HCT116 (cell line): ENCODE results near the gene EMP1. TPM values are rescaled to one million over a fixed set of nuclear protein-coding genes. Genes with fewer than 3 reads are reported as not detected.

Experiments
- ATAC-seq: fragments of 200-7000 bp; cut with Tn5 transposase; 2 replicates; pipeline ENCODE4 v1.9.1; 2020; ENCODE audit warnings: mild to moderate bottlenecking, moderate library complexity
- BruUV-seq: library from RNA; stranded (reverse); fragments of 400-500 nt; replicated peaks from 2 replicates; lab custom pipeline; 2021; lab: Mats Ljungman, UMichigan
- CTCF ChIA-PET: fragments of 300-600 bp; sonication (Branson Sonifier 250); formaldehyde crosslinking; loops from one replicate; lab custom pipeline; 2021; ENCODE audit warnings: antibody characterized with exemption; lab: Charles Lee
- POLR2A ChIA-PET: fragments of 300-600, 350-600 bp; sonication (Branson Sonifier 250); formaldehyde crosslinking; loops from one replicate; lab custom pipeline; 2021; ENCODE audit warnings: antibody characterized with exemption; lab: Charles Lee
- RAD21 ChIA-PET, 2 experiments: fragments of 300-600 bp; sonication (Branson Sonifier 250); formaldehyde crosslinking; loops; one replicate each; lab custom pipeline; 2023; ENCODE audit warnings: low total read pairs in 2 of 2; ENCODE audit not compliant: uncharacterized antibody in 2 of 2, unreplicated experiment in 2 of 2, low non-redundant PET in 1 of 2; lab: Charles Lee
- DNase-seq: peaks from one replicate; pipeline ENCODE4 v3.0.0-alpha.2; 2010; ENCODE audit warnings: low read depth, low spot score
- H2AFZ ChIP-seq: fragments of 200-600 bp; shearing (Covaris generic), sonication (generic); 2 replicates; pipeline ENCODE4 v1.6.1; 2017; ENCODE audit warnings: low read depth, mixed run types, mixed read lengths, antibody characterized with exemption, low read length; ENCODE audit not compliant: poor library complexity, severe bottlenecking
- H3K27ac ChIP-seq: 2 replicates; pipeline ENCODE4 v1.5.1; 2012; ENCODE audit warnings: low read depth, low read length
- H3K27me3 ChIP-seq: fragments of 200-600 bp; sonication (generic); 2 replicates; pipeline ENCODE4 v1.6.1; 2016; ENCODE audit warnings: mixed run types, low read length, mixed read lengths; ENCODE audit not compliant: insufficient read depth
- H3K36me3 ChIP-seq, 2 experiments: fragments of 200-500 bp in 1 of 2; fragments of 200-600 bp in 1 of 2; sonication (Bioruptor generic) in 1 of 2; sonication (generic) in 1 of 2; 2 replicates each; pipeline versions ENCODE4 v1.5.1 to v1.6.1; 2014 to 2016; ENCODE audit warnings: low read length in 2 of 2, inconsistent platforms in 1 of 2, mixed read lengths in 1 of 2, mixed run types in 1 of 2; ENCODE audit not compliant: insufficient read depth in 2 of 2, control insufficient read depth in 1 of 2
- H3K4me1 ChIP-seq, 2 experiments: fragments of 200-600 bp in 1 of 2; sonication (generic) in 1 of 2; 2 replicates each; pipeline versions ENCODE4 v1.5.1 to v1.6.1; 2012 to 2017; ENCODE audit warnings: low read length in 2 of 2, inconsistent platforms in 1 of 2, mild to moderate bottlenecking in 1 of 2, mixed read lengths in 1 of 2, mixed run types in 1 of 2, moderate library complexity in 1 of 2; ENCODE audit not compliant: insufficient read depth in 2 of 2, control insufficient read depth in 1 of 2
- H3K4me2 ChIP-seq: fragments of 200-600 bp; sonication (generic); 2 replicates; pipeline ENCODE4 v1.6.1; 2017; ENCODE audit warnings: mixed run types, low read length, mixed read lengths
- H3K4me3 ChIP-seq, 2 experiments: fragments of 200-600 bp in 1 of 2; sonication (generic) in 1 of 2; replicated peaks in 1 of 2; 2 replicates each; pipeline ENCODE4 v1.5.1; 2011 to 2016; ENCODE audit warnings: low read length in 2 of 2, control low read depth in 1 of 2, low read depth in 1 of 2, mild to moderate bottlenecking in 1 of 2, mixed read lengths in 1 of 2, mixed run types in 1 of 2
- H3K79me2 ChIP-seq: fragments of 200-600 bp; sonication (generic); 2 replicates; pipeline ENCODE4 v1.6.1; 2017; ENCODE audit warnings: mild to moderate bottlenecking, mixed run types, low read length, moderate library complexity, mixed read lengths; ENCODE audit not compliant: insufficient read depth
- H3K9ac ChIP-seq: fragments of 200-600 bp; sonication (generic); 2 replicates; pipeline ENCODE4 v1.6.1; 2016; ENCODE audit warnings: low read length, mixed read lengths
- H3K9me2 ChIP-seq: fragments of 200-600 bp; sonication (generic), shearing (Covaris generic); 2 replicates; pipeline ENCODE4 v1.6.1; 2017; ENCODE audit warnings: mixed run types, mild to moderate bottlenecking, moderate library complexity; ENCODE audit not compliant: insufficient read depth
- H3K9me3 ChIP-seq, 2 experiments: fragments of 200-500 bp in 1 of 2; fragments of 200-600 bp in 1 of 2; sonication (Bioruptor generic) in 1 of 2; sonication (generic) in 1 of 2; 2 replicates each; pipeline ENCODE4 v1.6.1; 2014 to 2017; ENCODE audit warnings: low read length in 2 of 2, mixed read lengths in 2 of 2, inconsistent platforms in 1 of 2, low read depth in 1 of 2, mild to moderate bottlenecking in 1 of 2, mixed run types in 1 of 2, moderate library complexity in 1 of 2; ENCODE audit not compliant: control insufficient read depth in 1 of 2, insufficient read depth in 1 of 2
- H4K20me1 ChIP-seq: fragments of 200-600 bp; sonication (generic), shearing (Covaris generic); 2 replicates; pipeline ENCODE4 v1.6.1; 2017; ENCODE audit warnings: mixed run types, mild to moderate bottlenecking, moderate library complexity; ENCODE audit not compliant: insufficient read depth
- CBX3 ChIP-seq: IDR thresholded peaks from 2 replicates; pipeline ENCODE4 v1.6.1; 2012; ENCODE audit warnings: low read depth
- CEBPB ChIP-seq: IDR thresholded peaks from 2 replicates; pipeline ENCODE4 v1.6.1; 2012; ENCODE audit warnings: low read depth
- CTCF ChIP-seq, 3 experiments: fragments of 200-600 bp in 1 of 3; sonication (generic) in 1 of 3; IDR thresholded peaks in 2 of 3; conservative IDR thresholded peaks in 1 of 3; 2 replicates each; pipeline ENCODE4 v1.5.1; 2012 to 2017; ENCODE audit warnings: low read depth in 2 of 3, low read length in 2 of 3, antibody characterized with exemption in 1 of 3, borderline replicate concordance in 1 of 3, control low read depth in 1 of 3, mild to moderate bottlenecking in 1 of 3, mixed read lengths in 1 of 3, mixed run types in 1 of 3, moderate library complexity in 1 of 3; ENCODE audit not compliant: insufficient read depth in 1 of 3
- EGR1 ChIP-seq: IDR thresholded peaks from 2 replicates; pipeline ENCODE4 v1.6.1; 2012; ENCODE audit warnings: low read depth
- ELF1 ChIP-seq: IDR thresholded peaks from 2 replicates; pipeline ENCODE4 v1.6.1; 2012; ENCODE audit warnings: low read depth, borderline replicate concordance
- EZH2 ChIP-seq: fragments of 200-600 bp; sonication (generic); IDR thresholded peaks from 2 replicates; pipeline ENCODE4 v1.6.1; 2017; ENCODE audit warnings: antibody characterized with exemption, mixed run types
- EZH2phosphoT487 ChIP-seq: fragments of 200-600 bp; IDR thresholded peaks from 2 replicates; pipeline ENCODE4 v1.6.1; 2018; ENCODE audit warnings: antibody characterized with exemption, borderline replicate concordance
- FOSL1 ChIP-seq: IDR thresholded peaks from 2 replicates; pipeline ENCODE4 v1.6.1; 2012; ENCODE audit warnings: low read depth
- JUND ChIP-seq: IDR thresholded peaks from 2 replicates; pipeline ENCODE4 v1.6.1; 2012
- MAX ChIP-seq: IDR thresholded peaks from 2 replicates; pipeline ENCODE4 v1.6.1; 2012
- POLR2AphosphoS5 ChIP-seq: IDR thresholded peaks from 2 replicates; pipeline ENCODE4 v1.6.1; 2011; ENCODE audit warnings: mild to moderate bottlenecking, low read depth, low read length, moderate library complexity
- RAD21 ChIP-seq: IDR thresholded peaks from 2 replicates; pipeline ENCODE4 v1.6.1; 2012; ENCODE audit warnings: low read depth, mild to moderate bottlenecking
- SP1 ChIP-seq: IDR thresholded peaks from 2 replicates; pipeline ENCODE4 v1.6.1; 2012; ENCODE audit warnings: low read depth
- SRF ChIP-seq: IDR thresholded peaks from 2 replicates; pipeline ENCODE4 v1.6.1; 2012; ENCODE audit warnings: low read depth
- TCF7L2 ChIP-seq: IDR thresholded peaks from 2 replicates; pipeline ENCODE4 v1.7.0; 2011; ENCODE audit warnings: borderline replicate concordance, inconsistent platforms; ENCODE audit not compliant: insufficient read depth, insufficient read length; ENCODE audit errors: extremely low read depth
- ZBTB33 ChIP-seq: IDR thresholded peaks from 2 replicates; pipeline ENCODE4 v1.6.1; 2011; ENCODE audit warnings: mild to moderate bottlenecking, low read length, moderate library complexity; ENCODE audit not compliant: insufficient replicate concordance; ENCODE audit errors: extremely low read depth
- ZNF274 ChIP-seq: fragments of 200-500 bp; sonication (Bioruptor generic); IDR thresholded peaks from 2 replicates; pipeline ENCODE4 v1.6.1; 2014; ENCODE audit warnings: mild to moderate bottlenecking, low read depth, low read length, inconsistent platforms
- intact Hi-C: fragments of 100-400 bp; cut with micrococcal nuclease; formaldehyde crosslinking; loops from 2 replicates; pipeline ENCODE4 v1.10.0; 2022
- total RNA-seq: library from RNA; stranded (reverse); gene quantifications from one replicate; pipeline ENCODE4 v1.2.1, GENCODE V29; 2021; ENCODE audit not compliant: unreplicated experiment

The EMP1 gene
- total RNA-seq, 1 experiment from 2014 or later: 110 TPM

GRCh38 chr12:13152281-13152680 lies 44.2 kb upstream of the EMP1 start:
- no peak for DNase-seq
- ChIA-PET POLR2A (no interaction called here), CTCF (no interaction called here), RAD21 (no interaction called here)
- BruUV-seq: no TSS peak
- H3K36me3 ChIP-seq: no peaks in the 10 kb centered on the region
- ATAC-seq: no peak
- H2AFZ ChIP-seq: no peak overlapping the region
- no peaks in the 10 kb centered on the region for H3K79me2 ChIP-seq
- H3K4me2 ChIP-seq: no peak overlapping the region
- no peak overlapping the region for H3K9ac ChIP-seq
- H3K27ac ChIP-seq: no peak overlapping the region
- H3K4me1 ChIP-seq: peaks cover 0 to 12% of the 10 kb centered on the region in 2 experiments; a peak in 2 of 4 replicates
- H3K27me3 ChIP-seq: no peaks in the 10 kb centered on the region
- no peaks in the 10 kb centered on the region for H4K20me1 ChIP-seq
- intact Hi-C loops: no loop called here
- no peak overlapping the region for H3K4me3 ChIP-seq
- H3K9me3 ChIP-seq: no peaks in the 10 kb centered on the region
- no peak for TF ChIP-seq JUND
- no peak for TF ChIP-seq CEBPB
- no peak for TF ChIP-seq SP1
- no peak for TF ChIP-seq POLR2AphosphoS5
- no peak for TF ChIP-seq ZNF274
- no peak for TF ChIP-seq EGR1
- no peak for TF ChIP-seq EZH2phosphoT487
- TF ChIP-seq EZH2: no peak
- no peaks in the 10 kb centered on the region for H3K9me2 ChIP-seq

GRCh38 chr12:13152756-13153155 lies 43.8 kb upstream of the EMP1 start:
- intact Hi-C loops: no loop called here
- BruUV-seq: no TSS peak
- no peak overlapping the region for H2AFZ ChIP-seq
- no peaks in the 10 kb centered on the region for H4K20me1 ChIP-seq
- no peak overlapping the region for H3K4me3 ChIP-seq
- H3K9me2 ChIP-seq: no peaks in the 10 kb centered on the region
- H3K36me3 ChIP-seq: no peaks in the 10 kb centered on the region
- no peaks in the 10 kb centered on the region for H3K9me3 ChIP-seq
- DNase-seq (no peak), ATAC-seq (no peak)
- peaks cover 0 to 15% of the 10 kb centered on the region in 2 experiments; a peak in 2 of 4 replicates for H3K4me1 ChIP-seq
- no peaks in the 10 kb centered on the region for H3K27me3 ChIP-seq
- no peak overlapping the region for H3K27ac ChIP-seq
- H3K9ac ChIP-seq: no peak overlapping the region
- H3K4me2 ChIP-seq: no peak overlapping the region
- ChIA-PET RAD21 (no interaction called here), POLR2A (no interaction called here), CTCF (no interaction called here)
- H3K79me2 ChIP-seq: no peaks in the 10 kb centered on the region
- TF ChIP-seq SRF (no peak), ELF1 (no peak), CEBPB (no peak), CTCF (IDR thresholded peaks at IDR 0.05 in 2 of 3, conservative IDR thresholded peaks at IDR 0.05 in 1 of 3; ENCODE audit: borderline replicate concordance in 1 of 3, insufficient read depth in 1 of 3, low read depth in 2 of 3, low read length in 2 of 3) (no peak), EZH2phosphoT487 (no peak), JUND (no peak), RAD21 (no peak), MAX (no peak), CBX3 (no peak), ZBTB33 (no peak), FOSL1 (no peak), EGR1 (no peak), TCF7L2 (no peak)
